Liver (tissue), 2 donors: ENCODE results near the gene SRGN.

ENCODE experiments used
- TAF1 ChIP-seq: conservative IDR thresholded peaks from 2 replicates; pipeline ENCODE4 v1.6.1; 2016; ENCODE audit warnings: antibody characterized with exemption, mild to moderate bottlenecking
- YY1 ChIP-seq: IDR thresholded peaks from 2 replicates; pipeline ENCODE4 v1.6.1; 2016; ENCODE audit warnings: antibody characterized with exemption, mild to moderate bottlenecking
- donor health status: healthy.

DNA sequence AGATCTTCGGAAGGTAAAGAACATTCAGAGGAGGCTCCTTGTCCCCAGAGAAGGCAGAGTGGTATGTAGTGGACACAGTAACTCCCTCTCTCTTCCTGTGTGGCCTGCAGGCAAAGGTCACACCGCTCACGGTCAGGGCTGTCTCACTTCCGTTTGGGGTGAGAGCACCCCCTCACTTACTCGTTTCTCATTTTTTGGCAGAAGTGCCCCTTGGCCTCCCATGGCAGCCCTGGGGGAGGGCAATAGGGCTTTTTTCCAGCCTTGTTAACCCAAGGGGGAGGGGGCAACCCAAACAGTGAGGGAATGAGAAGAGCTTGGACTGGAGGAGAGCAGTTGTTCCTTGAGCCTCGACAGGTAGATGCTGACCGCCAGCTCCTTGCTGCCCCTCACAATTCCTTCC, 31.8 kb upstream of the SRGN start:
- no peak for TF ChIP-seq TAF1
- TF ChIP-seq YY1, result no peak
